GM04503 (cell line): ENCODE measurements around the gene EML2.

Experiments used
- DNase-seq: peaks from one replicate; pipeline ENCODE4 v3.0.0-alpha.2; 2012; ENCODE audit warnings: low read depth

EML2 gene

DNA sequence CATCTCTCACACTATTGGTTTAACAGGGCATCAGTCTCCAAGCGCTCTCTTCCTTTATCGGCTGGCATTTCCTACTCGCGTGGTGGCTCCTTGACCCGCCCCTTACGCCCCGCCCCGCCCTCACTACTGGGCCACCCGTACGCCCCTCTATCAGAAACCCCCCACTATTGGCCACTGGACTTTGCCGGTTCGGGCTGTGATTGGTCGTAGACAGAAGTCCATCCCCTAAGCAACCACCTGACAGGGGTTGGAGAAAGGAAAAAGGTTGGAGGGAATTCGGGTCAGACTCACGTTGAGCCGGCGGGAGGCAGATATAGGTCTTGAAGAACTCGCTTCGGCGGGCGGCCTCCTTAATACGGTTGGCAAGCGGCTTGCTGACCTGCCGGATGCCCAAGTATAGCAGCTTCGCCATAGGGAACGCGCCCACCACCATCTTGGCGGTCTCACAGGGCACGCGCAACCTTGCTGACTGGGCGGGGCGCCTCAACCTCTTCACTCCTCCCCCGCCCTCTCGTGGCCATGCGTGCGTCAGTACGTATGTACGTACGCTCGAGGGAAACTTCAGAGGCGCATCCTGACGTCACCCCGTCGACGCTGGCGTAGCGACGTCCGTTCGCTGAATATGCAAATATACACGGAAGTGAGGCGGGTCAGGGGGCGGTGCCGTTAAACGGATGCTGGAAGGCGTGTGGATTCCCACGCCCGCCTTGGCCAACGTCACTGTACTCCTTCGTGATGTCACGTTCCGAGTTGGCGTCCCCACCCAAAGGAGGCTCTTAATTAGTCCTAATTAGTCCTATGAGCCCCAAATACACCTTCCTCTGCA is 54.7 kb downstream of the EML2 start, which contains the start of gene OPA3:
Gene OPA3 (minus strand): TSS at position 471 of the 826 bp plus-strand sequence. CDS start 38 bp downstream, at position 433.
- peak; percentile 98 for DNase-seq

DNA sequence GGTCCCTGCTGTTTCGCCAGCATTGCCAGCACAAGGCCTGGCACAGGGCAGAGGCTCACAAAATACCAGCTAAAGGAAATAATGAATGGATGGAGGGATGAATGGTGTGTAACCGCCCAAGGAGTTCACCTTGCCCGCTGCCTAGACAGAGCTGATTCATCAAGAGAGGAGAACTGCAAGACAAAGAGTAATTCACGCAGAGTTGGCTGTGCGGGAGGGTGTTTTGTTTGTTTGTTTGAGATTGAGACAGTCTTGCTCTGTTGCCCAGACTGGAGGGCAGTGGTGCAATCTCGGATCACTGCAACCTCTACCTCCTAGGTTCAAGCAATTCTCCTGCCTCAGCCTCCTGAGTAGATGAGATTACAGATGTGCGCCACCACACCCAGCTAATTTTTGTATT is 57.6 kb downstream of the EML2 start:
- no peak for DNase-seq

DNA sequence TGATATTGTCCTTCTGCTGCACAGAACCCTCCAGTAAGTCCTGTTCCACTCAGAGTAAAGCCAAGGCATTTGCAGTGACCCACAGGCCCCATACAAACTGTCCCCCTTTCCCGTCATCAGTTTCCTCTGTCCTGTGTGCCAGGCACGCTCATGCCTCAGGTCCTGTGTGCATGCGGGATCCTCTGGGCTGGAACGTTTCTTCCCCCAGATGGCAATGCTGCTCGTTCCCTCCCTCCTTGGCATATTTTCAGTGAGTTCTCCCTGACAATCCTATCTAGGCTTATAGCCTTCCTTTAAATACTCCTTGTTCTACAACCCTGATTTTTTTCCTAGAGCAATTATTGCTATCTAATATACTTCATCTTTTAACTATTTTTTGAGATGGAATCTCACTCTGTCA is 60.3 kb downstream of the EML2 start:
- DNase-seq = no peak

DNA sequence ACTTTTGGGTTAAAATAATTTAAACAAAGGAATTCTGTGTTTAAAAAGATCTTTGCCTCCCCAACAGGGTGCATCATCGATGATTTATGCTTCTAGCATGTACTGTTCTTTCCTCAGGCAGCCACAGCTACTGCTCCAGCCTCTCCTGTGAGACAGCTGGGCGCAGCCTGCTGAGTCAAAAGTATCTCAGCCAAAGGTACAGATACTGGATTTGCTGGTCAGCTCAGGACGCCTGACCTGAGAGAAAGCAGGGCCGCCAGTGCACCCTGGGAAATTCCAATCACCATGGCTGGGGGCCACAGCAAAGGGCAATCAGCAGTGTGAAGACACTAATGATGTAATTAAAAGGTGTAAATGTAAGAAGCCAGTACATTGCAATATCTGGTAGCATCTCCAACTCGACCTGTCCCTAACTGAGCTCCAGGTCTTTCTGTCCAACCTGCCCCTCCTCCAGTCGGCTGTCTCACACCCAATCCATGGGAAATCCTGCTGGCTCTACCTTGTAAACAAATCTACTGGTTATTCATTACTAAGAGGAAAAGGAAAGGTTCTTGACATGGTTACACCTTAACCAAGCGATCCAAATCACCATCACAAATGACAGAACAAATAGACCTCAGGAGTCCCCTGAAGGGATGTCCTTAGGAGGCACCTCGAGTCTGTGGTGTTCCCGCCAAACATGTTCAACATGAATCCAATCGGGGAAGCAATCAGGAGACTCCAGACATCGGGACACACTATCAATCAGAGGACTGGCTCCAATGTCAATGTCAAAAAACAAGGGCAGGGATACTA is 61.9 kb downstream of the EML2 start:
- DNase-seq = peak; percentile 45

DNA sequence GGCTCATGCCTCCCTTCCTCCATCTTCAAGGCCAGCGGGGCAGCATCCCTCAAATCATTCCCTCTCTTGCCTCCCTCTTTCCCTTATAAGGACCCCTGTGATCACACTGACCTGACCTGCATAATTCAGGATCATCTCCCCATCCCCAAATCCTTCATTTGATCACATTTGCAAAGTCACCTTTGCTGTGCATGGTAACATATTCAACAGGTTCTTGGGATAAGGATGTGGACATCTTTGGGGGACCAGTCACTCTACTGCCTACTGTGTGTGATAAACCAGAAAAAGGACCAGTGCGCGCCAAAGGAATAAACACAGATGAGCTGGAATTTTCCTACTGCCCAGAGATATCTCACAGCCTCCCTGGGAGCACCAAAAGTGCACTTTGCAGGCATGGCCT is 62.5 kb downstream of the EML2 start:
- no peak for DNase-seq

DNA sequence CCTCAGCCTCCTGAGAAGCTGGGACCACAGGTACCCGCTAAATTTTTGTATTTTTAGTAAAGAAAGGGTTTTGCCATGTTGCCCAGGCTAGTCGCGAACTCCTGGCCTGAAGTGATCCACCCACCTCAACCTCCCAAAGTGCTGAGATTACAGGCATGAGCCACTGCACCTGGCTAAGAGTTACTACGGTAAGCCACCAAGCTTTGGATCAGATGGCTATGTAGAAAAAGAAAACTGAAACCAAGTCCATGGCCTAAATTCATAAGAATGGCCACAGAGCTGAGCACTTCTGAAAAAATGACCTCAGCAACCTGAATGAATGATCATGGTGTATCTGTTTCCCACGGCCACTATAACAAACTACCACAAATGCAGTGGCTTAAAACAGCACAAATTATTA is 64.0 kb downstream of the EML2 start:
- DNase-seq = no peak

DNA sequence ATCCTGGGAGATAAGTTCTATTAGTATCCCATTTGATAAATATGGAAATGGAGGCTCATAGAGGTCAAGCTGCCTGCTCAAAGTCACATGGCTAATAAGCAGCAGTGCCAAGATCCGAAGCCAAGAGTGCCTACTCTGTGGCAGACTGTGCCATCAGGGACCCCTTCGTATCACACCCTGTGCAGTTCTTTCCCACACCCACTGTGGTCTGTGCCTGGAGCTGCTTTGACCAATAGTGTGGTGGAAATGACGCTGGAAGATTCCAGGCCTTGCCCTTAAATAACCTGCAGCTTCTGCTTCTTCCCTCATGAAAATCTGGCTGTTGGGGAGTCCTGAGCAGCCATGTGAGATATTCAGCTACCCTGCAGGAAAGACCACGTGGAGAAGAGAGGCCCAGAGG is 64.7 kb downstream of the EML2 start:
- no peak for DNase-seq

DNA sequence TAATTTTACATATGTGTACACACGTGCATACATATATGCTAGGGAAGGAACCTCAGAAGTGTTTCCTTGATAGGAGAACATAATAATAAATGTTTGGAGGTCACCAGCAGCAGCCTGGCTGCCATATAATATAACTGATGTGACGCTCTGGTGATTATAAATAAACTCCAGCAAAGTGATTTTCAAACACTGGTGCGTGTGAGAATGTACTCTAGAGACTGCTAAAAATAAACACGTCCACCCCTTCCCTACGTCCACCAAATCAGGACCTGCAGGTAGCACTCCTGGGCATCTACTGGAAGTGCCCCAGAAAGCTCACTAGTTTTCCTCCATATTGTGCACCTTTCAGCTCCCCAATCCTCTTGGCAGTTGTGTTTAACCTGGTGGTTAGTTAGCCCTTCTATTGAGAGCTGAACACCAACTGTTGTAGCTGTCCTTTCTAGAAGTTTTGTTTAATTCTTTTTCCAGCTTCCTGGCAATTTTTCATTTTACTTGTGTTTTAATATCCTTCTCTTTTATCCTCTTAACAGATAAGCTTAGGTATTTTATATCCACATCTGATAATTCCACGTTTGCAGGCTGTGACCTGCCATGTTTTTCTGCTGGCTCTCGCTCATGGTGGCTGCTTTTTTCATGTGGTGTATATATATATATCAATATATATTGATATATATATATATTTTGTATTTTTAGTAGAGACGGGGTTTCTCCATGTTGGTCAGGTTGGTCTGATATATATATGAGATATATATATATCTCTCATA is 67.6 kb downstream of the EML2 start:
- no peak for DNase-seq

DNA sequence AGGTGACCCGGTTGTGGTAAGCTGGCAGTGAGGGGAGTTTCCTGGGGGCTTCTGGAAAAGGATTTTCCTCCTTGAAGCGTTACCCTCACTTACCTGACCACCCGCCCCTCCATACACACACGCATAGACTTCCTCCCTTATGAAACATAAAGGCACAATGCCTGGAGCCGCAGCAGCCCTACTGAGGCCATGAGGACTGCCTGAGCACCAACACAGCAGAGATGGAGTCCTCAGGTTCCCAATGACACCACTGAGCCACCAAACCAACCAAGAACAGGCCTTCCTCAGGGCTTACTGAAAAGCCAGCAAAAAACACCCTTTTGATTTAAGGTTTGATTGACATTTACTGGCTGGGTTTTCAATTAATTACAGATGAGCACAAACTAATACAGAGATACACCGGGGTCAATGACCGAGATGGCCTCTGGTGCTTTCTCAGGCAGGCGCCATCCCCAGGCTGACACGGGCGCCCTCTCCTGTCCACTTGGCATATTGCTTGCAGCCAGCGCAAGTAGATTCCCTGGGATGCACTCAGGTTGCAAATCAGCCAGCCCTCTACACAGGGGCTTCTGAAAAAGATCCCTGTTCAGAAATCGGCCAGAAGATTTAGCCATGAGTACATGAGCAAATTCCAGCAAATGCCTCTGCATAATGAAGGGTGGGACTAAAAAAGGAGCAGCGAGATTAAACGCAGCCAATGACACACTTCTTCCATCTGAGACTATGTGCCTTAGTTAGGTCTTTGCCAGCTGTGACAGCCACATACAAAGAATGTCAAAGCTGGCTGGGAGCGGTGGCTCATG is 69.4 kb downstream of the EML2 start:
- no peak for DNase-seq

DNA sequence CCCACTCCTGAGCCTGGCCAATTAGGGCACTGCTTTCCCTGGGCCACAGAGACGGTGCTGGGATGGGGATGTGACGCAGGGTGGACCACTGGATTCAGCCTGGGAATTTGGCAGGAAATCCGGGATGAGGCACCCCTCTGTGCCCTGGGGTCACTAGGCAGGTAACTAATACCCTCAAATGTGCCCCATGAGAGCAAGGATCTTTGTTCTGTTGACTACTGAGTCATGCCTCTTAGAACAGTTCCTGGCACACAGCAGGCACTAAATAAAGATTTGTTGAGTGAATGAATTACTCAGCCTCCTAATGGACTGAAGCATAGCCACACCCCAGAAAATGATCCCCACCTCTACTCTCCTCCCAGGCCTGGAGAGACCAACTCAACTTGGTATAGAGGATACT is 70.5 kb downstream of the EML2 start:
- peak; percentile 55 for DNase-seq

DNA sequence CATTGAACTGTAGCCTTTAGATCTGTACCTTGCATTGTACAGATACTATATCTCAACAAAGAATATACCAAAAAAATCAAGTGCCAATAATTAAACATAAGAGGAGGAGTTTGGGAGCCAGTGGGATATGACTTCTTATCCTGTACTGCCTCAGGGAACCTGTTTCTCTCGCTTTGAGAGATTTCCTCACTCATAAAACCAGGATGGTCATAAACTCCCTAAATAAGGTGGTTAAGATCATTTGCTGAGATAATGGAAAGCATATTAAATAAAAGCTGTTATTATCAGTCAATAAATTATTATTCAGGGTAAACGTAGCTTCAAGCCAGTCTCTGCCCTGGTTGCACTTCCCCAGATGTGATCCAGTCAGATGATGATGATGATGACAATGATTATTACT is 71.6 kb downstream of the EML2 start:
- no peak for DNase-seq

DNA sequence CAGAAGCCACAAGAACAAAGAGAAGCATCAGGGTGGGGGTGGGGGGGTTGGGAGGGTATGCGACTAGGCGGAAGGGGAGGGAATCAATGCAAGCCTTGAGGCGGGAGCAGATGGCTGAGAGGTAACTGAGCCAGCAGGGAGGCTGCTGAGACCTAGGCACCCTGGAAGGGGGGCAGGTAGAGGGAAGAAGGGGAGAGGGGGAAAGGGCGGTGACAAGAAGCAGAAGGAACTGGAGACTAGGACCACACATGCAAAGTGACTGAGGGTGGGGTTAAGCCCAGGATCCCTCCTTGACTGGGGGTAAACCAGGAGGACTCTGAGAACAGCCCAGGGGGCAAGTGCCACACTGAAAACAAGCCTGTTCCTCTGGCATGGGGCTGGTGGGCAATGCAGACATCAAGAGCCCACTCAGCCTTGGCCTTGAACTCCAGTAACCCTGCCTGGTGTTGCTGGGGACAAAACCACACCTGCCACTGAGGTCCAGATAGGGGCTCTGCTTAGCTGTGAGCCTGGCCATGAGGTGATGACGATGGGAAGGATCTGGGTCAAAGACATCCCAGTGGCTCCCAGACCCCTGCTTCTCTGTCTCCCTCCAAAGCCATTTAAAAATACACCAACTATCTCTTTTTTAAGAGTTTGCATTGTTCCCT is 74.9 kb downstream of the EML2 start:
- DNase-seq = no peak

DNA sequence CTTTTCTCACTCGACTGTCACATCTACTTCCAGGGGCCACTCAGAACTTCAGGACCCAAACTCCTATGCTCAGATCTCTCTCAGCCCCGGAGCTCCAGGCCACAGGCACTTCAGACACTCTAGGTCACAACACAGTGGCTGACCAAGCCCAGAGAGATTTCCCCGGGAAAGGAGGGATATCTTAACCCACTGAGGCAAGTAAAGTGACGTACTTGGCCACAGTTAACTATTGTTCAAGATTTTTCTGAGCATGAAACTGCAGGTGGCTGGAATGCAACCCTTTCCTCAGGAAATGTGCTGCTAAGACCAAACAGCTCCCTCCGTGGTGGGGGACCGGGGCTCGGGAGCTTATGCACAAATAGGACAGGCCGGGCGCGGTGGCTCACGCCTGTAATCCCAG is 78.5 kb downstream of the EML2 start:
- no peak for DNase-seq

DNA sequence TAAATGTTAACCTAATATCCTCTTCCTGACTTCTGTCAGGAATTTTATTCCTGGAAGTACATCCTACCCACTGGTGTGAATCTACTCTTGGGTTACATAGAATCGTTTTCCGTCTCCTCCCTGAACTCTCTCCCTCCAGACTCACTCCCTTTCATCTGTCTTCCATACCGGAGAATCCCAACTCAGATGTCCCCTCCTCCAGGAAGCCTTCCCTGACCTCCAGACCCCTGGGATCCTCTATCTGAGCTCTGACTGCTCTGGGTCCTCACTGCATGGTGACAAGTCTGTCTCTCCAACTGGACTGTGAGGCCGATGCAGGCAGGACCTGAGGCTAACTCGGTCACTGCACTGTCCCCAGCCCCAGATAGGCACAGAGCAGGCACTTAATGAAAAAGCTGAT is 79.2 kb downstream of the EML2 start:
- DNase-seq = no peak
